GM19025 (cell line): ENCODE data around the gene ASPG.

Experiments used
- ATAC-seq: cut with Tn5 transposase; IDR thresholded peaks from one replicate; pipeline ENCODE4 v1.9.1; 2021; ENCODE audit warnings: mild to moderate bottlenecking, low read depth, moderate library complexity; ENCODE audit not compliant: unreplicated experiment

Gene ASPG

DNA sequence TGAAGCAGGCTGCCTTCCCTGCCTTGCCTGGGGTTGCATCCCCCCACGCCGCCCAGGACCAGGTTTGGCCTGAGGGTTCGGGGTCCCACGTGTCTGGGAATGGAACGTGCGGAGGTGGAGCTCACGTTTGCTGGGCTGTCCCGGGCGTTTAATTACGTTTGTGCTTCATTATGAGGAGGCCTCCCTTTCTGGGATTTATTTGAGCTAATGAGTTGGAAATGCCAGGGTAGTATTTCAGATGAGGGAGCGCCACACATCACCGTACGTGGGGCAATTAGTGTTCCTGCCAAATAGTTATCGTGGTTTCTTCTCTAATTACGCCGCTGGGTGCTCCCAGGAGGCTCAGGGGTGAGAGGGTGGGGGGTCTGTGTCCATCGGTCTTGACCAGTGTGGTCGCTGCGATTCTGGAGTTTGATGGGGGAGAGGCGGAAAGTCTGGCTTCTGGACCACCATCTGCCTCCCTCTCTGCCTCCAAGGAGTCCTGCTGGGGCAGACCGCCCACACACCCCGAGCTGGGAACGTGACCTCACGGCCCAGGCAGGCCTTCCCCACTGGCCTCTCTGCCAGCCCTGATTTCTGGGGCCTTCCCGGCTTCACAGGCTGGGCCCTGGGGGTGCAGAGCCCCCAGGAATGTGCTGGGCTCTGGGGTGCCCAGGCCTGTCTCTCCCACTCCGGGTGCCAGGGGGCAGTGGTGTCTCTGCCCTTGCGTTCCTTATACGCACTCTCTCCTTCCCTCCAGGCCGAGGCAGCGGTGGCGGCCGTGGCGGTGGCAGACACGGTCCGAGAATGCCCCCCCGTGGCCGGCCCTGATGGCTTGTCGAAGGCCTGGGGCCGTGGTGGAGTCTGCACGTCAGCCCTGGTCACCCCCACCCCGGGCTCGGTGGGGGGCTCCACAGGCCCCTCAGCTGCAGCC, 71.8 kb downstream of the ASPG start:
- no peak for ATAC-seq

DNA sequence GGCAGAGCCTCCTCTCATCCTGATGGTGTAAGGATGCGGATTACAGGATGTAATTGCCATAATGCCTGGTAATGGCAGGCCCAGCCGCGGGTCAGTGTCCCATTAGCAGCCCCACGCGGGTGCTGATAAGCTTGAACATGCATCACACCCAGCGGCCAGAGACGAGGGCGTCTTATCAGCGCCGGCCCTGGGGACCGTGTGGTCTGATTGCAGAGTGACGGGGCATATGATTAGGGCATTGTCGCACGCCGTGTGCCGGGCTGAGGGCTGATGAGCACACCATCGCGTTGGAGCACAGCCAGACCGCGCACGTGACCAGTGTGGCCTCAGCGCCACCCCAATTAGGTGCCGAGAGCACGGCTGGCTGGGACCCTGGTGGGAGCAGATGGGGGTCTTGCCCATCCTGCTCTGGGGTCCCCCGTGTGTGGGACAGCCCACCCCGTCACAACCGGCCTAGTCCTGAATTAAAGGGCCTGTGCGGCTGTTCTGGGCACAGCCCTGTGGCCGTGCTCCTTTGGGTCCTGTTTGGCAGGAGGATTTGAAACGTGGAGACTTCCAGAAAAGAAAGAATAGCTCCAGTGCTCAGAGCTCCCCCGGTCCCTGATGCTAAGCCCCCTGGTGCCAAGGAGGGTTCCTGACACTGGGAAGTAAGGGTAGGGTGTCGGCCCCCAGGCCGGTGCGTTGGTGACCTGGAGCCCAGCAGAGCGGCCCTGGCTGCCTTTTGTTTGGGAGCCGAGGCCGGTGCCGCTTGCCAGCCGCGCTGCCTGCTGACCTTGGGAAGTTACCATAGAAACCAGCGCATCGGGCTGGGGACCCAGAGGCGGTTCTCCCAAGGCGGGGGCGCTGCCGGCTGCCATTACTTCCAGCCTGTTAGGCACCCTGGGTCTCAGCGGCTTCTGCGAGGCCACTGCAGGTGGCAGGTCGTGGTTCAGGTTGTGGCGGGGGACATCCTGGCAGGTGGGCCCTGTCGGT, 73.6 kb downstream of the ASPG start:
- ATAC-seq = no peak

DNA sequence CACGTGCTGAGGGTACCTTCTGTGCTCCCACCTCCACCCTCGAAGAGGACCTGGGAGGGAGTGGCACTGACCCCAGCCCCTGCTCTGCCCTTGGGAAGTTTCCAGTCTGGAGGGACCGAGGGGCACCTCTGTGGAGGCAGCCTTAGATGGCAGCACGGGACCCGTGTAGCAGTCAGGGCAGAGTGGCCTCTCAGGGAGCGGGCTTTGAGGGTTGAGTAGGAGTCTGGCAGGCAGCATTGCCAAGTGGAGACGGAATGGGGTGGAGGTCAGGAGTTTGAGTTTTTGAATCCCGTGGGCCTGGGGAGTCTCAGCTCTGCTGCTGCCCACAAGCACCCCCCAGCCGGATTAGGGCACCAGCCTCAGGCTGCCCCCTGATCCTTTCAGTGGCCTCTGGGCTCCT, 74.5 kb downstream of the ASPG start:
- ATAC-seq = no peak

DNA sequence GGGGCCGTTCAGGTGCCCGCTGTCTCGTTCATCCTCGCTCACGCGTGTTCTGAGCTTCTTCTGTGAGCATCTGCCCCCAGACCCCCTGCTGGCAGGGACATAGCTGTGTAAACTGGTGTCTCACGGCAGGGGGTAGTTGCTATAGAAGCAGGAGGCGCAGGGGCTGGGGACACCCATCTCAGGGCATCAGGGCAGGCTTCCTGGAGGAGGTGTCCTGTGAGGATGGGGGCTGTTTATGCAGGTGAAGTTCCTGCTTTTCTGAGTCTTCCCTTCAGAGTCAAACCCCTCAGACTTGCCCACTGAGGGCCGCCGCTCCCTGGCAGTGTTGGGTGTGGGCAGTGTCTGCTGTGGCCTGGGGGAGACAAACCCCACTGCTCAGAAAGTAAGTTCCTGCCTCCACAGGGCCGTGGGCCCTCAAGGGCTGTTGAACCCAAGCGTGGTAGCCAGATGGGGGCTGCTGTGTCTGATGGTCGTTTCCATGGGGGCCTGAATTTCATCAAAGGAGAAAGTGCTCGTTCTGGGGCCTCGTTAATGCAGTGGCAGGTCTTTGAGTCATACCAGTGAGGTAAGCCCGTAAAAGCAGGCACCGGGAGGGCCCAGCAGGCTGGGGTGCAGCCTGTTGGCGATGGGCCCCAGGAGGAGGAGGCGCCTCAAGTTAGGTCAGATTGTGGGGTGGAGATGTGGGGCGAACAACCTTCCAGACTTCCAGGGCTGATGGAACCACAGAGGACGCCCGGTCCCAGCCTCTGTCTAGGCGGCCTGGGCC, 76.3 kb downstream of the ASPG start:
- ATAC-seq = no peak

DNA sequence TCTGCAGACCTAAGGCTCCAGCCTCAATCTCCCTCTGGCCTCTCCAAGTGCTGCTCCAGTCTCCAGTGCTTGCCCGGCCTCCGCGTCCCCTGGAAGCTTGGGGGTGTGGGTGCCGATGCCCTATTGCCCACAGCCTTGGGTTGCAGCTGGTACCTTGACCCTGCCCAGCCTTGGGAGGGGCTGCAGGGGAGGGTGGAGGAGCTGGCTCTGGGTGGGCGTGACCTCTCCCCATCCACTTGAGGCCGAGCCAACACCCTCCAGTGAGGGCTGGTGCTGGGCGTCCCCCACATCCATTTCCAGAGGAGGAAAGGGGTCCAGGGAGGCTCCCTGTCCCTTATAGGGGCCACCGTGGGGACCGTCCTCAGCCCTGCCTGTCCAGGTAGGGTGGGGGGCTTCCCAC, 77.0 kb downstream of the ASPG start:
- no peak for ATAC-seq

DNA sequence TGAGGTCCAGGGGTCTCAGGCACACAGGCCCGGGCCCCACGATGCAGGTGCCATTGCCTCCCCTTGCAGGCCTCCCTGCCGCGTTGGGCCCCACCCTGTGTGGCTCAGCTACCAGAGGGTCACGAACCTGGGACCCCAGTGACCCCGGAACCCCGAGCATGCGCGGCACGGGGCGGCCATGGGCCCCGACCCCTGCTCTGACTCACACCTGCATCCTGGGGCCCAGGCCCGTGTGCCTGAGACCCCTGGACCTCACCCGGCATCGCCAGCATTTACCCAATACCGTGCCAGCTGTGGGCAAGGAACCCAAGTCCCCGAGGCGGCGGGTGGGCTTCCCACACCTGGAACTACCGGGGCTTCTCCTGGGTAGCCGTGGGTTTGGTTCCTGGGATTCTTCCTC, 78.0 kb downstream of the ASPG start:
- ATAC-seq = no peak

DNA sequence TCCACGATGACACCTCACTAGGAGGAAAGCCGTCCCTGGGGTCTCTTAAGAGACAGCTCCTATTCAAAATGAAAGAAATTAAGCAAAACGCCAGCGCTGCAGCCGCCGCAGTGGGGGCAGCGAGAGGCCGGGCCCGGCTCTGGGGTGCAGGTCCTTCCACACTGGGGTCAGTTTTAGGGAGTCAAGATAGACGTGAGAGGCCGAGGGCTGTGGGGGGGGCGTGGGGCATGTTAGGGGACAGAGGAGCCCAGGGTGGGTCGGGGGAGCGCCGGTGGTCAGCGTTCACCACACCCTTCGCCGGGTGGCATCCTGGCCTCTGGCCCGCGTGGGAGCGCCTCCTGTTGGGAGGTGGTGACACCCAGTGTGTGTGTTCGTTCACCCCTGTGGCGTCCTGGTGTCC, 78.5 kb downstream of the ASPG start:
- ATAC-seq = no peak

DNA sequence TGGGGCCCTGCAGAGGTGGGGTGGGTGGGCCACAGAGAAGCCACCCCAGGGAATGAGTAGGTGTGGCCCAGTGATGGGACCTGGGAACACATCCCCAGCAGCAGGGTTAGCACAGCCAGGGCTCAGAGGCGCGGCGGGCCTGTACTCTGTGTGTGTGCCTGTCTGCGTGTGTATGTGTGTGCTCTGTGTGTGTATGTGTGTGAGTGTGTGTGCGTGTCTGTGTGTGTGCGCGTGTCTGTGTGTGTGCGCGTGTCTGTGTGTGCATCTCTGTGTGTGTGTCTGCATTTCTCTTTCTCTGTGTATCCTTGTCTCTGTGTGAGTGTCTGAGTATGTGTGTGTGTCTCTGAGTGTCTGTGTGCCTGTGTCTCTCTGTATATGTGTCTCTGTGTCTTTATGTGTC, 79.0 kb downstream of the ASPG start:
- no peak for ATAC-seq
